Activated naive CD4-positive, alpha-beta T cell (primary cell): ENCODE data around the gene CMIP.

ENCODE experiments used
- DNase-seq, 4 experiments: peaks; one replicate each; lab custom pipeline; 2025; lab: John Stamatoyannopoulos, UW

Gene CMIP

DNA sequence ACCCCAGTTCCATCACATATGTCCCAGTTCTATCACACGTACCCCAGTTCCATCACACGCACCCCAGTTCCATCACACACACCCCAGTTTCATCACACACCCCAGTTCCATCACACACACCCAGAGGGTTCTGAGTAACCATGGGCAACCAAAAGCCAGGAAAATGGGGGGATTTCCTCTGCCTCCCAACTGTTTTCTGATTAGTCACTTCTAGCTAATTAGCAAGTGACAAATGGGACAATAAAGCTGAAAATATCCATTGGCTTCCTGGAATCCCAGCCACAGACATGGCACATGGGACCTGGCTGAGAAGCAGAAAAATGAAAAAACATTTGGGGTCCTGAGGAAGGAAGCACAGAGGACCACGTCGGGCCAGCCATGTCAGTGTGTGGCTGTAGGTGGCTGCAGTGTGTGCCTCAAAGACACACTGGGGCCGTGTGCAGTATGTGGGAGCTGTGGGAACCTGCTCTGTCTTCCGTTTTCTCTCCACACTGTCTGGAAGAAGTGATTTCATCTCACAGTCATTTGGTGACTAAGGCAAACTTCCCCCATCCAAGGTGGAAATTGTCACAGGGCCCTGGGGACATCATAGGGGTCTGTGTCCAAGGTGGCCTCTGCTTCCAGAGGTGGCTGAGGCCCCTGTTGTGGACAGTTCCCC is 106.7 kb downstream of the CMIP start:
- no peak for DNase-seq

DNA sequence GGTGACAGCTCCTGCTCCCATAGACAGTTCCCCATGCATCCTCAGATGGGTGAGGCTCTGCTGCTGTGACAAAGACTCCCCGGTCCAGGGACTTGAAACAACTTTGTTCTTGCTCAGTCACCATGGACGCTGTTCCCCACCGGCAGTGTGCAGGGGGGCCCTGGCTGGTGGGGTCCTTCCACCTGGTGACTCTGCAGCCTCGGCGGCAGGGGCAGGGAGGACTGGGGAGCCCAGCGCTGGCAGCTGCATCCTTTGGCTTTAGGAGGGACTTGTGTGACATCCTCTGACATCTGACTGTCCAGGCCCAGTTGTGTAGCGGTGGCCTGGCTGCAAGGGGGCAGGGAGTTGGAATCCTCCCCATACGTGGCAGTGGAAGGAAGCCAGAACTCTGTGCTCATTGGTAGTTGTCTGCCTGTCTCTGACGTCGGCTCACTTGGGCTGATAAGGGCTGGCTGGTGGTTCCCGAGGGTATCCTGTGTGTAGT is 107.3 kb downstream of the CMIP start:
- DNase-seq, result no peak

DNA sequence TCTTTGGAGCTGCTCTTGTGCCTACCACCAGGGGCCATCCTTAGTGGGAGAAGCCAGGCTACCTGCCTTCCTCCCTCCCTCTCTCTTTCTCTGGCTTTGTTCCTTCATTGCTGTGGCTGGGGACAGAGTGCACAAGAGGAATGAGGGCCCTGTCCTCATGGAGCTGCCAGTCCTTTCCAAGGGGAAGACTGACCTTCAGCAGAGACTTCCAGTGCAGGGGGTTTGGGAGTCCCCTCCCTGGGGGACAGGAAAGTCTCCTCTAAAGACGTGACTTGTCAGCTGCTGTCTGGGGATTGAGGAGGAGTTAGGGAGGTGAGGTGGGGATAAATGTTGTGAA is 108.1 kb downstream of the CMIP start:
- DNase-seq, result no peak

DNA sequence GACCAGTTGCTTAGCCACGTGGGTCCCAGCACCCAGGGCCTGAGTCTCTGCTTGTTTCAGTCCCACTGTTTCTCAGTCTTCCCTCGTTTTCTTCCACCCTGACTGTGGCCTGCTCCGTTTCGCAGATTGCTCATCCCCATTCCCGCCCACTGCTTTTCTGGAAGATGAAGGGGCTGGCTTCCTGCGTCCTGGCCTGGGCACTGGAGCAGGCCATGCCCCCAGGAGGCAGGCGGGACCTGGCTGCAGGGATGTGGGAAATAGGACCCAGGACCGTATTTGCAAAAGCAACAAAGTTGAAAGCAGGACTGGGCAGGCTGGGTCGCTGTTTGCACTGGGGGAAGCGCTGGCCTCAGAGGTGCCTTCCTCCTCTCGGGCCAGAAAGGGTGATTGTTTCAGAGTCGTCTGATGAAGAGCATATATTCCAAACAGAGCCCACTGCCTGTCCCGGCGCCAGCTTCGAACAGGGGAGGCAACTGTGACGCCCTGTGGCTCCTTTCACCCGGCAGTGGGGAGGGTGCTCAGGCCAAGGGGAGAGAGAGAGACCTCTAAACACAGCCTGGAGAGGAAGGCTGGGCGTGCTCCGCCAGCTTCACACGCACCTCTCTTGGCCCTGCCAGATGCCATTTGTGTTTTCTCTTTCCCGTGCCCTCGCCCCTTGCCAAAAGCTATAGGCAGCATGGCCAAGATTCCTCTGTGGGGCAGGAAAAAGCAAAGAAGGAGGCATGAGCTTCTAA is 108.6 kb downstream of the CMIP start:
- DNase-seq, result no peak

DNA sequence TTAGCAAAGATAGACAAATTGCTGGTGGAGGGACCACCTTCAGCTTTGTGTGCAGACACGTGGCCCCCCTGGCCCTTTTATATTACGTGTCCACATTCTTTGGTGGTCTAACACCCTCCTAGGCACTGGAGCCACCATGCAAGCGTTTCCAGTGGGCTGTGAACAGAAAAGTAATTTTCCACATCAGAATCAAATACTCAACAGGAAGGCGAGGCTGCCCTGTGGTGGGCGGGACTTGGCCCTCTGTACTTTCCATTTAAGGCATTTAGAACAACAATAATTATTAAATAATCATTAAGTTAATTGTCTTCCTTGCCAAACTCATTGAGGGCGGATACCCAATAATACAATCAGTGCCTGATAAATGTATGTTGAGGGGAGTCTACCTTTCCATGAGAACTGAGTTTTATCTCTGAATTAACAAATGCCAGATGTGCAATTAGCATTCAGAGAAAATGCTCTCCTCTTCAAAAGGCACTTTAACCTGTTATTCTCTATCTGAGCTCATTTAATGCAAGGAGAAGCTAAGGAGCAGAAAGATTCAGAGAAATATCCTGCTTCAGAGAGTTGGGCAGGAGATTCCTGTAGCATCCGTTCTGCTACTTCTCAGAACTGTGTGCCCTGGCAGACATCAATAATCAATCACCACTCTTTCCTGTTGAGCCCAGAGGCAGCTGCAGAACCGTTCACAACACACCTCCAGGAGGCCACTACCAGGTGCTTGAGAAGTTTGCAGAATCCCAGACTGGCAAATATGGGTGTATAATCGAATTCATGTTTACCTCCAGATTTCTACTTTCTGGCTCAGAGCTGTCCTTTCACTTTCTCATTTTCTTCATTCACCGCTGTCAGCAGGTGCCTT is 109.4 kb downstream of the CMIP start:
- DNase-seq, result no peak

DNA sequence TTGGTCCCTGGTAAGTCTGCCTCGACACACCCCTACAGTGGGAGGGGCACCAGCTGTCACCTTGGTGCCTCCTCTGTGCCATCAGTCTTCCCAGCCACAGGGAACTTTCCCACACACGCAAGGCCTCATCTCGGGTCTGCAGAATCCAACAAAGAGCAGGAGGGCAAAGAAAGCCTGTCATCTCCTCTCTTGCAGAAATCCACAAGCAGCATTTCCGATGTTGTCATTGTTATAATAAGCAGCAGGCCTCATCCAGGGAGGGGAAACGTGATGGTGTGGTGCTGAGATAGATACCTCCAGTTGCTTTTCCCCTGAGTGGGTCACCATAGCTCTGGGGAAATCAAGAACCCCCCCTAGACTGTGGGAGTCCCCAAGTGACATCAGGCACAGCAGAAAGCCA is 110.4 kb downstream of the CMIP start:
- DNase-seq, result no peak

DNA sequence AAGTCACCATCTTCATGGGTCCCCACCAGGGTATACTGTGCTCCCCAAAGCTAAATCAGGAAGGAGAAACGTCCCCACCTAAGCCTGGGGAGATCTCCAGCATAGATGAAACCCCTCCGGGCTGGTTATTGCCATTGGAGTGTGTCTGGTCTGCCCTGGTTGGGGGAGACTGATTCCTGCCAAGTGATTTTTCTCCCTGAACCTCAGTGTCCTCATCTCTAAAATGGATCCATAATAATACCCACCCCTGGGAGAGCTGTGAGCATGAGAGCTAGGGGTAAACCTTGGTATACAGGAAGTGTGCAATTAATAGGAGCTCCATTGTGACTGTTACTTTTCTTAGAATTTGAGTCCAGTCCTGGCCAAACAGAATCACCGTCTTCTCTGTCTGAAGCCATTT is 111.1 kb downstream of the CMIP start:
- DNase-seq, result no peak

DNA sequence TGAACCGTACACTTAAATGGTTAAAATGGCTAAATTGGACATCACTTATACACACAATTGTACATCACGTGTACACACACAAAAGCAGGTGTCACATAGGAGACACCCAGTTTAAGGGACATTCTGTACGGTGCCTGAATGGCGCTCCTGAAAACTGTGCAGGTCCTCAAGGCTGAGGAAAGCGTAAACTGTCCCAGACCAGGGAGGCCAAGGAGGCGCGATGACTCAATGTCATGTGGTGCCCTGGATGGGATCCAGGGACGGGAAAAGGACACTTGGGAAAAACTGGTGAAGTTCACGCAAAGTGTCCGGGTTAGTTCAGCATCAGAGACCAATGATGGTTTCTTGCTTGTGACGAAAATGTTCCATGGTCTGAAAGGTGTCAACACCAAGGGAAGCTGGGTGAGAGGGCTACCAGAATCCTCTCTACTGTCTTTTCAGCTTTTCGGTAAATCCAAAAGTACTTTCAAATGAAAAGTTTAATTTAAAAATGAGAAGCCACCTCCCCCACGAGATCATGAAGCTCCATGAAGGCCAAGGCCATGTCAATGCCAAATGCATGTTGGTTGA is 112.2 kb downstream of the CMIP start:
- DNase-seq, result no peak

DNA sequence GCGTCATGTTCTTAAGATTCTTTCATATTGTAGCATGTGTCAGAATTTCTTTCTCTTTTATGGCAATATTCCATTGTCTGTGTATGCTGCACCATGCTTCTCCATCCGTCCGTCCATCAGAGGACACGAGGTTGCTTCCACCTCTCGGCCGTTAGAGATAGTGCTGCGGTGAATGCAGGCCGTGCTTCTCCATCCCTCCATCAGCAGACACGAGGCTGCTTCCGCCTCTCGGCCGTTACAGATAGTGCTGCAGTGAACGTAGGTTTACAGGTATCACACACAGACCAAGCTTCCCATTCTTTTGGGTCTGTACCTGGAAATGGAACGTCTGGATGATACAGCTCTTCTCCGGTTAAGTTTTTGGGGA is 113.5 kb downstream of the CMIP start:
- no peak for DNase-seq

DNA sequence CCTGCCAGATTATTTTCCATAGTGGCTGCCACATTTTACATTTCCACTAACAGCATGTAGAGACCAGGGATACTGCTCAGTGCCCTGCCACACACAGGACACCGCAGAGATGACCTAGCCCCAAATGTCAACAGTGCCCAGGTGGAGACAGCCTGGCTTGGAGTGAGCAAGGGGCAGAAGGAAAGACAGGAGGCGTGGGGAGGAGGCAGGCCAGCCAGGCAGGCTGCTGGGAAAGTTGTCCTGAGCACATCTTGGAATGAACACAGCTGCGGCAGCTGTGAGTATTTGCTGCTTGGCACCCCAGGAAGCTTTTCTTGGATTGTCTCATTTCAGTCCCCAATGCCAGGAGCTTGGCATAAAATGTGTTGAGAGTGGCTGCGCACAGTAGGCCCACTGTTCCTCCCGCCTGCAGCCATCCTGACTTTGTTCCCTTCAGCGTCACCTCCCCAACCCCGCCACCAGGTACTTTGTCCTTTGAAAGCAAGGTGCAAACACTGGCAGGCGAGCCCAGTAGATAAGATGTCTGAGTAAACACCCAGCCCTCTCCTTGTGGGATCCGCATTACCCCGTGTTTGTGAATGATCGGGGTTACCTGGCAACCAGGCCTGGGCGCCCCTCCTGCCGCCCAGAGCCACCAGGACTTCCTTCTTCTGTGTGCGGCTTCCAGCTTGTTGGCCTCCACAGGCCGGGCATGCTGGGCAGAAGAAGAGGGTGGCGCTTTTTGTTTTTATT is 114.0 kb downstream of the CMIP start:
- no peak for DNase-seq

DNA sequence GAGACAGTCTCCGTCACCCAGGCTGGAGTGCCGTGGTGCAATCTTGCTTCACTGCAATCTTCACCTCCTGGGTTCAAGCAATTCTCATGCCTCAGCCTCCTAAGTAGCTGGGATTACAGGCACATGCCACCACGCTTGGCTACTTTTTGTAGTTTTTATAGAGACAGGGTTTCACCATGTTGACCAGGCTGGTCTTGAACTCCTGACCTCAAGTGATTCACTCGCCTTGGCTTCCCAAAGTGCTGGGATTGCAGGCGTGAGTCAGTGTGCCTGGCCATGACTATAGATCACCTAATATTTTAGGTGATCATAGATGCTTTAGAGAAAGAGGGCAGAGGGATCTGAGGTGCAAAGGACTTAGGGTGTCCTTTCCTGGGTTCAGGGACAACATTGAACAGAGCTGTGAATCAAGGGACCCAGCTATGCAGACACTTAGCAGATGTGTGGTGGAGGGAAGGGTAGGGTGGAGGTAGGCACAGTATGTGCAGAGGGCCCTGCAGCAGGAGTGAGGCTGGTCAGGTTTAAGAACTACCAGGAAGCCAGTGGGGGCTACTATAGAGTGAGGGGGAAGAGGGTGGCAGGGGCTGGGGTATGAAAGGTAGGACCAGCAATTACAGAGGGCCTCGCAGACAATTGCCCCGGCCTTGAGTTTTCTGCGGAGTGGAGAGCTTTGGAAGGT is 116.5 kb downstream of the CMIP start:
- no peak for DNase-seq

DNA sequence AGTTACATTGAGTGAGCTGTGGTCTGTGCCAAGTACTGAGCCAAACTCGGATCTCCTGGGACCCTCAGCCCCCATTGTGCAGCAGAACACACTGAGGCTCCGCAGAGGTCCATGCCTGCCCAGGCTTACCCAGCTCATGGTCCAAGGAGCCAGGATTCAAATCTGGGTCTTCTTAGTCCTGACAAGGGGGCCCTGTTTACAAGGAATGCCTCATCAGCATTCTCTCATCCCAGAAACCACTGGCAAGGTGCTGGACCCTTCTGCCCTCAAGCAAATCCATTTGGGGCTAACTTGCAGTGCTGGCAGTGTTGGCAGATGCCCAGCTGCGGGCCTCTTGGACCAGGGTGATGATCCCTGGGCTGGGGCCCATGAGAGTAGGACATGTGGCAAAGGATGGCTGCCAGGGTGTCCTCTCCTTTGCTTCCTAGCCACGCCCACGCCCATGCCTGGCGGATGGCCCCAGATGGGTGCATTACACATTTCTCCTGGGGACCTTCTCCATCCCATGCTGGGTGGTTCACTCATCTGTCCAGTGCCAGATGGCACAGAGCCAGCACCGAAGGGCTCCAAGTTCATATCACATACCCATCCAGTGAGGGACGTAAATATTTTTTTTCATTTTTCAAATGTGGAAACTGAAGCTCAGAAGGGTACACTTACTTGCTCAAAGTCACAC is 117.7 kb downstream of the CMIP start:
- DNase-seq, result no peak

DNA sequence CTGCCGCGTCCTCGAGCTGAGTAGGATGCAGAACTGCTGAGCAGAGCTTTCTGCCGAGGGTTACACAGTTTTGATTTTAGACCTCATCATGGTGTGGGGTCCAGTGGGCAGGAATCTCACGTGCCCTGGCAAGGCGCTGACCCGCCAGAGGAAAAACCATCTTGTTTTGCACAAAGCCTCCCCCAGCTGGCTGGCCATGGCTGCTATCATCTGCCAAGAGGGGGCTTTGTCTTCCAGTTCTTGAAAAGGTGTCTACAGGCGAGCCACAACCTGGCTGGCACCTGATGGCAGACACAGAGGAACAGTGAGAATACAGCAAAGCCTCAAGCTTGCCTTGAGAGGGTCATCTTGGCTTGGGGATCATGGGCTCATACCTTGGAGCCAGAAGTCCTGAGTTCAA is 118.3 kb downstream of the CMIP start:
- DNase-seq, result no peak

DNA sequence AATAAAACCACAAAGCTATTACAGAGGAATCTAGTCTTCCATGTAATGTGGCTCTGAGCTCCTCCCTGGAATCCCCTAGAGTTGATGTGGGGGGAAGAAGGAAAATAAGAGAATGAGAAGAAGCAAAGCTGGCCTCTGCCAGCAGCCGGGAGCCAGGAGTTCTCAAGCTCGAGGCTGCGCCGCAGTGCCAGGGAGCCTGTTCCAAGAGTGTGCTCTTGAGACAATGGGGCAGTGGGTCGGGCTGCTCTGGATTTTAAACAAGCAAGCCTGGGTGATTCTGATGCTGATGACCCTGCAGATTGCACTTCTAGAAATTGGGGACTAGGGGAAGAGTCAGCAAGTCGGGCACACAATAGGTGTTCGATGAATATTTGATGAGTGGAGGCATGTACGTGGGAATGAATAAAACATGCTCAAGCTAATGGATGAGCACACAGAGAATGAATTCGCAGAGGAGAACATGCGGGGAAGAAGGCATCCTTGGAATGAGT is 119.9 kb downstream of the CMIP start:
- DNase-seq, result no peak

DNA sequence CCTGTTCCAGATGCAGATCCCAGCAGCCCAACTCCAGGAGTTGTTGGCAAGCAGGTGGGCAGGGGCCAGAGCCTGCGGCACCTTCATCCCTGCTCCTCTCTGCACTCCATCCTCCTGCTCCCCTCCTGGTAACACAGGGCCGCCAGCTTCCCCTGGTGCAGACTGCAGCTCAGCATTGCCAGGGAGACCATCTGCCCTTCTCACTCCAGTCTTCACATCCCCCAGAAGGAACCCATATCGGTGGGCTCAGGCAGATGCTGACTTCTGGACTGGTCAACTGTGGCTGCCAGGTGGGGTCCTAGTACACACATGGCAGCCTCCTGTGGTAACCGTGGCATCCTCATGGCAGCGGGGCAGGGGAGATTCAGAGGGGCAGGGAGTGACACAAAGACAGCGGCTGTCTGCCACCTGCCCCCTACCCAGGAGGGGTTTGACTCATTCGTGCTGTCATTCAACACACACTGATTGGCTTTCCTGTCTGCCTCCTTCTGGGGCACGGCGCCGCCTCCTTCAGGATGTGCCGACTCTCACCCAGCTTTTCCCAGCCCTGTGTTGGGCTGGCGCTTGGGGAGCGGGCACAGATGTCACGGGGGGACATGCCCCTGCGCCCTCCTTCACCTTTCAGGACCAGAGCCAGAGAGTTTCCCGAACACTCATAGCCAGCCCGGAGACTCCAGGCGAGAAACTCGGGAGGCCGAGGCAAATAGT is 120.9 kb downstream of the CMIP start:
- no peak for DNase-seq

DNA sequence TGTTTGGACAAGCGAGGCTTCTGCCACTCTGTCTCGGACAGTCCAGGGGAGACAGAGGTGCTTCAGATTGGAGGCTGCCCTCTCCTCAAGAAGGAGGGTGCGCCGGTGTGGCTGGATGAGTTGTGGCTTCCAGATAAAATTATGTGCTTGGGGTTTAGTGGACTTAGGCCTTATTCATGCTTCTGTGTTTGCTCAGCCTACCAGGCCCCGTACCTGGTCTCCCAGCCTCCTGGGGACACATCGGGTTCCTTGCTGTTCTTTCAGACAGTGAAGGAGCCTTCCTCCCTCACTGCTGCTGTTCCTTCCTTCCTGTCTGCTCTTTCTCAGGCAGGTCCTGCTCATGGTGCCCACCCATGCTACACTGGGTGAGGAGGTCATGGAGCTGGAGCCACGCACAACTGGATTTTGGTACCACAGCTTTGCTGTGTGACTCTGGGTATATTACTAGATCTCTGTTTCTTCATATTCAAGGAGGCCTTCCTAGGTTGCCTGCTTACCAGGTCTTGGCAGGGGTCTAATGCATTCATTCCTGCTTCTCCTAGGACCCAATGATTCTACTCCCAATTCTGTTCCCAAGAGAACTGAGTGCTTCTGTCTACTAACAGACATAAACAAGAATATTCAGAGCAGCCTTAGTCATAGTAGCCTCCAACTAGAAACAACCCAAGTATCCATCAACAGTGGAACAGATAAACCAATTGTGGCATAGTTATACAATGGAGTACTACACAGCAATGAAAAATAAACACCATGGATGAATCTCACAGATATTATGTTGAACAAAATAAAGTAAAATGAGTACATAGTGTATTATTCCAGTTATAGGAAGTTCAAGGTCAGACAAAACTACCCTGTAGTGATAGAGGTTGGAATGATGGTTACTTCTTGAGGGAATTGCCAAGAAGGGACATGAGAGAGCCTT is 121.7 kb downstream of the CMIP start:
- DNase-seq, result no peak

DNA sequence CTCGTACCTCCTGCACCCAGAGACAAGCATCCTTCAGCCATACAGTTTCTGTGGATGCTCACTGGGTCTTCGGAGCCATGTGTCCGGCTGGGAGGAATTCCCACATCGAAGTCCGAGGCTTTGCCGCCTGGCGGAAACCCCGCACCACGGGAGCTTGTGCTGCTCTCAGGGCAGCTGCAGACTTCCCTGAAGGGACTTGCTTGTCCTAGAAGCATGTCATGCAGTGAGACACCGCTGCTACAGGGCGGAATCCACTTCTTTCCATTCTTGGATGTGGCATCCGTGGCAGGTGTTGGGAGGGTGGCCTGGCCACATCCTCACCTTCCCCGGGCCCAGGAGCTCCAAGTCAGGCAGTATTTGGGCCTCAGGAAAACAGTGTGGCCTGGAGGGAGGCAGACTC is 122.5 kb downstream of the CMIP start:
- no peak for DNase-seq

DNA sequence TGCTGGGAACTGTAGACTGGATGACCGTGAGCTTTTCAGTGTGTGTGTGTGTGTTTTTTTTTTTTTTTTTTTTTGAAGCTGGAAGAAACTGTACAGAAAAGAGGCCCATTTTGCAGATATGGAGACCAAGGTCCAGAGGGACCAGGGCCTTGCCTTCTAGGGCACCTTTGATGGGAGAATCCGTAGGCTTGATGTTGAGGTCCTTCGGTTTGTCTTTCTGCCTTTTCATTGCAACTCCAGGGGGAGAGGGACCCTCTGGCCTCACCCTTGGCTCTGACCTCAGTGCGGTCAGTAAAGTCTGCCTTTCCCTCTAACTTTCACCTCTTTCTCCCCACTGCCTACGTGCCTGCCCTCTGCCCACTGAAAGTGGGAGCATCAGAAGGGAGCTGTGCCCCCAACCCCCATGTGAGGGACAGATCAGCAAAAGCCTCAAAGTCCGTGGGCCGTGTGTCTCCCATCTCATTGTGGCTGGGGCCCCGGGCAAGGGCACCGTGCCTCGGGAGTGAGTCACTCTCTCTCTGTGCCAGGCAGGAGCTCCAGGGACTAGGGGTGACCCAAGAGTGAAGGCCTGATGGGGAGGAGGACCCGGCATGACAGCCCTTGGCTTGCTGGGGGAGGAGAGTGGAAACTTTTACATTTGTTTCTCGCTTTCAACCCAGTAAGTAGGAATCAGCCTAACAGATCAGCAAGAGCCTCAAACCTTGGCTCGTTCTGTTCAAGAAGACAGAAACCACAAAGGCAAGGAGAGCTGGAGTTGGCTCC is 123.6 kb downstream of the CMIP start:
- DNase-seq, result no peak
